ENCODE results near the gene PTPRCAP.
"Not testable (repeated sequence)": the region's sequence is repeated elsewhere in the genome, so short reads cannot be mapped to it uniquely, and the experiment has no call there.

PTPRCAP gene, protein sequence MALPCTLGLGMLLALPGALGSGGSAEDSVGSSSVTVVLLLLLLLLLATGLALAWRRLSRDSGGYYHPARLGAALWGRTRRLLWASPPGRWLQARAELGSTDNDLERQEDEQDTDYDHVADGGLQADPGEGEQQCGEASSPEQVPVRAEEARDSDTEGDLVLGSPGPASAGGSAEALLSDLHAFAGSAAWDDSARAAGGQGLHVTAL

DNA sequence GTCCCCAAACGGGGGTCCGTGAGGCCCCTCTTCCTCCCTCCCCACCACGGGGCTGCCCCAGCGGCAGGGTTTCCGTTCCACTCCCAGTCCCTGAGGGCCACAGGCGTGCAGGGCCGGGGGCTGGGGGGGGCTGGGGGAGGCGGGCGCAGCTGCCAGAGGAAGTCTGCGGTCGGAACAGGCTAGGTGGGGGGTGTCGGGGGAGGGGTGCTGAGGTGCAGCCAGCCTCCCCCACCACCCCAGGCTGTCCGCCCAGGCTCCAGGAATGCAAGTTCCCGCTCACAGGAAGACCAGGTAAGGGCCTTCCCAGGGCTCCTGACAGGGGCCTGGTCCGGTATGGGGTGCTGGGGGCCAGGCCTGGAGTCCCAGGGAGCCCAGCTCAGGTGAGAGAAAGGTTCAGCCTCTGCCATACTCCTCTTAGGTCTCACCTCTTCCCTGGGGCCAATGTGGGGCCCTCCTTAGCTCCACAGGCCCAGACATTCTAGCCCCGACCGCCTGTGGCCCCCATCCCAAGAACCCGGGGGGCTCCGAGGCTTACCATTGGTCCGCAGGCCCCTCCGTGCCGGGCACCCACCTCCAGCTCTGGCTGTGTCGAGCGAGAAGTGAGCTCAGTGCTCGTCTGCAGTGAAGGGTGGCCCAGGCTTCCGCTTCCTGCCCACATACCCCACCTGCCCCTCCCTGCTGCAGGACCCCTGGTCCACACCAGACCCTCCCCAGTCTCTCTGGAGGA is at the start of gene PTPRCAP:
TSS of gene PTPRCAP (minus strand) at position 601 of the 727 bp plus-strand sequence. CDS start at position 538, 63 bp downstream.
- TF ChIP-seq ZFX (IDR thresholded peaks at IDR 0.05; ENCODE audit: borderline replicate concordance) (no peak), CTCF (IDR thresholded peaks at IDR 0.05) (no peak)
- H3K27ac ChIP-seq = peak within 1 kb of the TSS; percentile 89

GRCh38 chr11:67486481-67487195 is 49.2 kb upstream of the PTPRCAP start:
- TF ChIP-seq ZFX (IDR thresholded peaks at IDR 0.05; ENCODE audit: borderline replicate concordance) = no peak
- no peak for TF ChIP-seq CTCF (IDR thresholded peaks at IDR 0.05)
- H3K27ac ChIP-seq = no peak overlapping the region

DNA sequence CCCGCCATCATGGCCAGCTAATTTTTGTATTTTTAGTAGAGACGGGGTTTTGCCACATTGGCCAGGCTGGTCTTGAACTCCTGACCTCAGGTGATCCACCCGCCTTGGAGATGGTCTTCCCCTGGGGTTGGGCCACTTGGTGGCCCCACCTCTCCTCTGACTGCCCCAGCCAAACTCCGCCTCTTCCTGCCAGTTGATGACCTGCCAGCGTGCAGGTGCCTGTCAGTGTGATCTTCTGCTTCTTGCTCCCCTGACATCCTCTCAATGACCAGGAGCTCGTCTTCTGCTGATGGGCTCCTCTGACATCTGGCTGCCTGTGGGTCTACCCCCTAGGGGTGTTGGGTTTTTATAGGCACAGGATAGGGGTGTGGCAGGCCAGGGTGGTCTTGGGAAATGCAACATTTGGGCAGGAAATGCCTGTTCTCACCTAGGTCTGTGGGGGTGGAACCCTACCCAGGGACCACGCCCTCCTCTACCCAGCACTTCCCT is 48.4 kb upstream of the PTPRCAP start:
- not testable (repeated sequence) for H3K27ac ChIP-seq

- TF ChIP-seq CTCF (IDR thresholded peaks at IDR 0.05) (no peak), ZFX (IDR thresholded peaks at IDR 0.05; ENCODE audit: borderline replicate concordance) (no peak)
- H3K27ac ChIP-seq = no peak overlapping the region
These were observed 47.4 kb upstream of the PTPRCAP start for GRCh38 chr11:67484847-67485311.

GRCh38 chr11:67483831-67484665 is 46.6 kb upstream of the PTPRCAP start:
- H3K27ac ChIP-seq = no peak overlapping the region; the same call in 1 of the 2 replicates
- TF ChIP-seq CTCF (IDR thresholded peaks at IDR 0.05) (no peak), ZFX (IDR thresholded peaks at IDR 0.05; ENCODE audit: borderline replicate concordance) (no peak)

- TF ChIP-seq ZFX (IDR thresholded peaks at IDR 0.05; ENCODE audit: borderline replicate concordance) (no peak), CTCF (IDR thresholded peaks at IDR 0.05) (no peak)
- H3K27ac ChIP-seq = peak within 1 kb of the TSS; percentile 71
These were observed 45.6 kb upstream of the PTPRCAP start, which contains the start of gene AIP for GRCh38 chr11:67482827-67483798. TSS of gene AIP (plus strand) at chr11:67483026. CDS start at chr11:67483159, 133 bp downstream.
